Suprapubic skin (tissue), 4 donors: ENCODE results near the gene TFF1. TPM values are rescaled to one million over a fixed set of nuclear protein-coding genes. Genes with fewer than 3 reads are reported as not detected.

Experiments used
- DNase-seq, 2 donors: peaks; one replicate each; pipeline ENCODE4 v3.0.0-alpha.2; 2019; ENCODE audit warnings: low spot score in 2 of 2
- H3K27ac ChIP-seq: fragments of 200-600 bp; sonication (generic); one replicate; pipeline ENCODE4 v1.5.1; 2019
- H3K27me3 ChIP-seq: fragments of 200-600 bp; sonication (generic); one replicate; pipeline ENCODE4 v1.5.1; 2019
- H3K36me3 ChIP-seq: fragments of 200-600 bp; sonication (generic); one replicate; pipeline ENCODE4 v1.5.1; 2019
- H3K4me1 ChIP-seq: fragments of 200-600 bp; sonication (generic); one replicate; pipeline ENCODE4 v1.5.1; 2019
- H3K4me3 ChIP-seq: fragments of 200-600 bp; sonication (generic); one replicate; pipeline ENCODE4 v1.5.1; 2019; ENCODE audit warnings: mild to moderate bottlenecking
- H3K9me3 ChIP-seq: fragments of 200-600 bp; sonication (generic); one replicate; pipeline ENCODE4 v1.5.1; 2019
- EP300 ChIP-seq: sonication (generic); formaldehyde crosslinking; IDR thresholded peaks from one replicate; pipeline ENCODE4 v1.6.1; 2017; ENCODE audit warnings: antibody characterized with exemption
- POLR2A ChIP-seq, 2 donors: fragments of 450-650 bp; IDR thresholded peaks; one replicate each; pipeline ENCODE4 v1.6.1; 2017; ENCODE audit warnings: antibody characterized with exemption in 2 of 2, mild to moderate bottlenecking in 2 of 2, moderate library complexity in 2 of 2
- POLR2AphosphoS5 ChIP-seq, 3 donors: sonication (generic); formaldehyde crosslinking; IDR thresholded peaks; one replicate each; pipeline ENCODE4 v1.6.1; 2017; ENCODE audit warnings: antibody characterized with exemption in 3 of 3
- WGBS: methylation state at CpG from one replicate; pipeline ENCODE4 v1.1.5; 2018; 5-methylcytosine and 5-hydroxymethylcytosine counted together
- total RNA-seq, 4 donors: library from RNA; depleted of rRNA; stranded (reverse); fragments of >200 nt; gene quantifications; one replicate each; pipeline ENCODE4 v1.1.0, GENCODE V29; 2016
- TF ChIP-seq, protein P1 (sequence below), 2 donors: fragments of 200-600 bp in 1 of 2; fragments of 450-650 bp in 1 of 2; sonication (generic) in 1 of 2; IDR thresholded peaks; one replicate each; pipeline ENCODE4 v1.5.1; 2016 to 2019; ENCODE audit warnings: antibody characterized with exemption in 2 of 2, mild to moderate bottlenecking in 1 of 2, moderate library complexity in 1 of 2

TFF1 gene
- total RNA-seq, 4 donors from 2014 or later: not detected

DNA sequence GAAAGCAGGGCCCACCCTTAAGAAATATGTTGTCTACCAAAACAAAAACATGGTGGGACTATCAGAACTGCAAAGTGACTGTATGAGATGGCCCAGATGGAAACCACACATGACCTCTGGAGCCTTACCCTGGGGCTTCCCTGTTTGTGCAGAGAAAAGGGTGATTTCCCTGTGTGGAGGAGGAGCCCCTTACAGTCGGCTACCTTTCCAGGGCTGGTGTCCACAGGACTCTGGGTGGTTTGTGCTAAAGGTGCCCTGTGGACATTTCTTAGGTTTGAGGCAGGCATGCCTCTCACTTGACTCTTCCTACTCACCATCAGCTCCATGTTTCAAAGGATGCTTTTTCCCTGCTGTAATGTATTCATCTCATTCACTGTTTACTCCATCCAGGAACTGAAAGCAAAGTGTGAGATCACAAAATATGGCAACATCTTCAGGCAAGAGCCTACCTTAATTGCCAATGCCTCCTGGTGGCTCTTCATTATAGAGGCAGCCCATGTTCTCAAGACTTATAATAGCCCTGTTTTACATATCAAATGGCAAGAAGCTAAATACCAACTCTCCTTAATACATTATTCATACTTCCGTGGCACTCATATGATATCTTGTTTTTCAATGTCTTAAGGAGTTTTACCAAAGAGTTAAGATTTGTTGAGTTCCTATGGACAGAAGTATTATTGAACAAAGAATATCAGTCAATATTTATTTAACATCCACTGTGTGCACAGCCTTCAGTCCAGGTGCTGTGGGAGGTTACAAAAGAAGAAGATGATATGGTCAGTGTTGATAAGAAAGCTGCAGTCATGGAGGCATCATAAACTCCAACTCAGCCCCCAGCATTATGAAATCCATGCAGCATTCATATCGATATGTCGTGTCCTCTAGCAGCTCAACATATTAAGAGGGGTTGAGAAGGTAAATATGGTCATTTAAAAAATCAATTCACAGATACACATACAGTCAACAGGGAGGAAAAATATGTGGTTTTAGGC lies 35.7 kb downstream of the TFF1 start:
- H3K27ac ChIP-seq: no peak overlapping the region
- DNase-seq: no peak
- no peak overlapping the region for H3K4me3 ChIP-seq
- no peaks in the 10 kb centered on the region for H3K36me3 ChIP-seq
- TF ChIP-seq POLR2A (IDR thresholded peaks at IDR 0.05): no peak
- TF ChIP-seq POLR2AphosphoS5 (IDR thresholded peaks at IDR 0.05): no peak
- no peaks in the 10 kb centered on the region for H3K9me3 ChIP-seq
- H3K4me1 ChIP-seq: no peaks in the 10 kb centered on the region
- H3K27me3 ChIP-seq: peaks cover 17% of the 10 kb centered on the region
- WGBS: 94% methylated on average over 4 of the region's 4 CpGs

DNA sequence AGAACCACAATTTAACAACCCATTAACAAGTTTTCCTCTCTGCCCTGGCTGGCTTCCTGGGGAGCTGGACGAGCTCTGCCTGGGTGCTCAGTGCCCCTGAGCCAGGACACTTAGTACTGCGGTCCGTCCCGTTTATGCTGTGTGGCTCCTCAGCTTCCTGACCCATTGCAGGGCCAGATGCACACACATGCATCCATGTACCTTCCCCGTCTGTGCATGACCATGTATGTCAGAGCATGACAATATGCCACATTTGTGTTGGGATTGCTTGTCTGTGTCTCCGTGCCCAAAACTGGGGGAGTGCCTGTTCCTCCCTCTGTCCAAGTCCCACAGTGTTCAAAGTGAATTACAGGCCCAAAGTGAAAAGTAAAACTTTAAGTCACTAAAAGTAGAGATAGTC lies 41.4 kb downstream of the TFF1 start:
- no peak for DNase-seq
- 84% methylated on average over 6 of the region's 6 CpGs for WGBS
- H3K27me3 ChIP-seq: no peaks in the 10 kb centered on the region
- TF ChIP-seq POLR2A (IDR thresholded peaks at IDR 0.05) (no peak), EP300 (no peak), POLR2AphosphoS5 (IDR thresholded peaks at IDR 0.05) (no peak)
- TF ChIP-seq, protein P1, sequence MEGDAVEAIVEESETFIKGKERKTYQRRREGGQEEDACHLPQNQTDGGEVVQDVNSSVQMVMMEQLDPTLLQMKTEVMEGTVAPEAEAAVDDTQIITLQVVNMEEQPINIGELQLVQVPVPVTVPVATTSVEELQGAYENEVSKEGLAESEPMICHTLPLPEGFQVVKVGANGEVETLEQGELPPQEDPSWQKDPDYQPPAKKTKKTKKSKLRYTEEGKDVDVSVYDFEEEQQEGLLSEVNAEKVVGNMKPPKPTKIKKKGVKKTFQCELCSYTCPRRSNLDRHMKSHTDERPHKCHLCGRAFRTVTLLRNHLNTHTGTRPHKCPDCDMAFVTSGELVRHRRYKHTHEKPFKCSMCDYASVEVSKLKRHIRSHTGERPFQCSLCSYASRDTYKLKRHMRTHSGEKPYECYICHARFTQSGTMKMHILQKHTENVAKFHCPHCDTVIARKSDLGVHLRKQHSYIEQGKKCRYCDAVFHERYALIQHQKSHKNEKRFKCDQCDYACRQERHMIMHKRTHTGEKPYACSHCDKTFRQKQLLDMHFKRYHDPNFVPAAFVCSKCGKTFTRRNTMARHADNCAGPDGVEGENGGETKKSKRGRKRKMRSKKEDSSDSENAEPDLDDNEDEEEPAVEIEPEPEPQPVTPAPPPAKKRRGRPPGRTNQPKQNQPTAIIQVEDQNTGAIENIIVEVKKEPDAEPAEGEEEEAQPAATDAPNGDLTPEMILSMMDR (IDR thresholded peaks at IDR 0.05): no peak
- H3K4me1 ChIP-seq: no peaks in the 10 kb centered on the region
- H3K27ac ChIP-seq: no peak overlapping the region
- no peaks in the 10 kb centered on the region for H3K36me3 ChIP-seq
- H3K9me3 ChIP-seq: no peaks in the 10 kb centered on the region
- H3K4me3 ChIP-seq: no peak overlapping the region

DNA sequence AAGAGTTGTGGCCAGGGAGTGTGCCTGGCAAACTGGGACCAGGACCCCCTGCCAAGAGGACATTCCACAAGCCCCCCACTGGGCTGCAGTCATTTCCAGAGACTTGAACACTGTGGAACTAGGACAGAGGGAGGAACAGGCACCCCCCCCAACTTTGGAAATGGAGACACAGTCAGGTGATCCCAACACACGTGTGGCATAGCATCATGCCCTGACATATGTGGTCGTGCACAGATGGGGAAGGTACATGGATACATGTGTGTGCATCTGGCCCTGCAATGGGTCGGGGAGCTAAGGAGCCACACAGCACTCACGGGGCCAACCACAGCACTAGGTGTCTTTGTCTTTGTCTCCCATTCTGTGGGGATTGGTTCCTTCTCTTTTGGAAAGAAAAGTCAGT lies 44.5 kb downstream of the TFF1 start:
- DNase-seq: no peak
- Histone ChIP-seq H3K27me3 (peaks cover 5% of the 10 kb centered on the region), H3K4me3 (no peak overlapping the region), H3K4me1 (no peaks in the 10 kb centered on the region), H3K36me3 (no peaks in the 10 kb centered on the region), H3K9me3 (no peaks in the 10 kb centered on the region), H3K27ac (no peak overlapping the region)
- TF ChIP-seq, protein P1 (IDR thresholded peaks at IDR 0.05): no peak
- TF ChIP-seq POLR2A (IDR thresholded peaks at IDR 0.05) (no peak), POLR2AphosphoS5 (IDR thresholded peaks at IDR 0.05) (no peak)
- whole genome bisulfite sequencing: 74% methylated on average over 4 of the region's 4 CpGs

DNA sequence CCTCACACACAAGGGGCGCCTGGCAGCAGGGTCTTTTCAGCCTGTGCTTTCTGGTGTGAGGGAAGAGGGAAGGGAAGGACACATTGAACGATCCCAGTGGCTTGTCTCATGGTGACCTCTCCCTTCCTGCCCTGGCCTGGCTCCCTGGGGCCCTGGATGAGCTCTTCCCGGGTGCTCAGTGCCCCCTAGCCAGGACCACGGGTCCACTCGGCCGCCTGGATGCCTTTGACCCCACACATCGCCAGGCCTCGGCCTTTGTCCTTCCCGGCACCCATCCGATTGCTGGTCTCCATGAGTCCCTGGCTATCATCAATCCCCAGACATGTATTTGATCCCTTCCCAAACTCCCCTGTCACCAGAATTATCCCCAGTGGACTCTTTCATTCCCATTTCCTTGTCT lies 45.1 kb downstream of the TFF1 start:
- WGBS: 83% methylated on average over 9 of the region's 10 CpGs

DNA sequence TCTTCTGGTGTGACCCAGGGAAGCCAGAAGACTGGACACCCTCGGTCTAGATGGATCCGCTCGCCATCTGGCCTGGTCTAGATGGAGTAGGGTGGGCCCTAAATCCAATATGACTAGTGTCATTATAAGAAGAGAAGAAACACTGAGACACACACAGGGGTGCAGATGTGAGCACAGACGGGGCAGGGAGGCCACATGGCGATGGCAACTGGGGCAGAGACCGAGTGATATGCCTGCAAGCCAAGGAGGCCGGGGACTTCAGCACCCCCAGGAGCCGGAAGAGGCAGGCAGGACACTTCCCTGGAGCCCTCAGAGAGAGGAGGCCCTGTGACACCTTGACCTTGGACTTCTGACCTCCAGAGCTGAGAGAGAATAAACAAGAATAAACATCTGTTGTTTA lies 45.5 kb downstream of the TFF1 start:
- Histone ChIP-seq H3K27me3 (peaks cover 5% of the 10 kb centered on the region), H3K4me3 (no peak overlapping the region), H3K27ac (no peak overlapping the region), H3K4me1 (no peaks in the 10 kb centered on the region), H3K9me3 (no peaks in the 10 kb centered on the region), H3K36me3 (no peaks in the 10 kb centered on the region)
- 84% methylated on average over 8 of the region's 8 CpGs for WGBS
- TF ChIP-seq POLR2AphosphoS5 (IDR thresholded peaks at IDR 0.05) (no peak), EP300 (no peak), POLR2A (IDR thresholded peaks at IDR 0.05) (no peak)
- TF ChIP-seq, protein P1 (IDR thresholded peaks at IDR 0.05): no peak
- no peak for DNase-seq

More for the DNA sequence above, 45.1 kb downstream of the TFF1 start:
- no peaks in the 10 kb centered on the region for H3K9me3 ChIP-seq
- H3K36me3 ChIP-seq: no peaks in the 10 kb centered on the region
- no peaks in the 10 kb centered on the region for H3K4me1 ChIP-seq
- no peak overlapping the region for H3K27ac ChIP-seq
- no peak for DNase-seq
- TF ChIP-seq POLR2A (IDR thresholded peaks at IDR 0.05) (no peak), POLR2AphosphoS5 (IDR thresholded peaks at IDR 0.05) (no peak), EP300 (no peak)
- TF ChIP-seq, protein P1 (IDR thresholded peaks at IDR 0.05): no peak
- peaks cover 5% of the 10 kb centered on the region for H3K27me3 ChIP-seq
- no peak overlapping the region for H3K4me3 ChIP-seq
